Astrocyte (in vitro differentiated cells and primary cell): ENCODE measurements around the gene NFATC3. TPM values are rescaled to one million over a fixed set of nuclear protein-coding genes. Genes with fewer than 3 reads are reported as not detected.

Source experiments
- DNase-seq: peaks from one replicate; pipeline ENCODE4 v3.0.0-alpha.2; 2010; ENCODE audit warnings: low read depth
- FAIRE-seq: peaks from 2 replicates; lab custom pipeline; 2011; peaks lifted over from hg19 to GRCh38; lab: Jason Lieb, UNC
- H2AFZ ChIP-seq: 2 replicates; pipeline ENCODE4 v1.6.0; 2012; ENCODE audit warnings: low read depth, low read length, inconsistent platforms
- H3K27ac ChIP-seq: 2 replicates; pipeline ENCODE4 v1.5.1; 2011; ENCODE audit warnings: low read depth, low read length, inconsistent platforms
- H3K27me3 ChIP-seq: 2 replicates; pipeline ENCODE4 v1.6.0; 2011; ENCODE audit warnings: low read length, inconsistent platforms; ENCODE audit not compliant: insufficient read depth
- H3K36me3 ChIP-seq: 2 replicates; pipeline ENCODE4 v1.5.1; 2011; ENCODE audit warnings: low read length, inconsistent platforms; ENCODE audit not compliant: insufficient read depth
- H3K4me1 ChIP-seq: 2 replicates; pipeline ENCODE4 v1.5.1; 2011; ENCODE audit warnings: low read length, inconsistent platforms; ENCODE audit not compliant: insufficient read depth
- H3K4me2 ChIP-seq: 2 replicates; pipeline ENCODE4 v1.6.0; 2012; ENCODE audit warnings: low read length, inconsistent platforms
- H3K4me3 ChIP-seq: 2 replicates; pipeline ENCODE4 v1.5.1; 2011; ENCODE audit warnings: low read depth, mild to moderate bottlenecking, low read length, inconsistent platforms; ENCODE audit not compliant: insufficient read depth
- H3K79me2 ChIP-seq: 2 replicates; pipeline ENCODE4 v1.6.0; 2012; ENCODE audit warnings: mild to moderate bottlenecking, low read length, inconsistent platforms; ENCODE audit not compliant: insufficient read depth
- H3K9ac ChIP-seq: 2 replicates; pipeline ENCODE4 v1.6.0; 2012; ENCODE audit warnings: mild to moderate bottlenecking, low read length, inconsistent platforms
- H3K9me3 ChIP-seq: 2 replicates; pipeline ENCODE4 v1.5.1; 2012; ENCODE audit warnings: low read depth, mild to moderate bottlenecking, low read length, inconsistent platforms; ENCODE audit not compliant: insufficient read depth
- H4K20me1 ChIP-seq: 2 replicates; pipeline ENCODE4 v1.6.0; 2012; ENCODE audit warnings: low read length, inconsistent platforms; ENCODE audit not compliant: insufficient read depth
- H3K27ac Mint-ChIP-seq: one replicate; pipeline ENCODE4 v1.8.0; 2021; ENCODE audit warnings: mild to moderate bottlenecking, mixed read lengths; ENCODE audit not compliant: unreplicated experiment
- H3K27me3 Mint-ChIP-seq: one replicate; pipeline ENCODE4 v1.8.0; 2021; ENCODE audit warnings: low read depth, mixed read lengths; ENCODE audit not compliant: unreplicated experiment
- H3K36me3 Mint-ChIP-seq: one replicate; pipeline ENCODE4 v1.8.0; 2021; ENCODE audit warnings: low read depth, mixed read lengths; ENCODE audit not compliant: unreplicated experiment
- H3K4me1 Mint-ChIP-seq: one replicate; pipeline ENCODE4 v1.8.0; 2021; ENCODE audit warnings: low read depth, mixed read lengths; ENCODE audit not compliant: unreplicated experiment
- H3K4me3 Mint-ChIP-seq: one replicate; pipeline ENCODE4 v1.8.0; 2021; ENCODE audit warnings: mild to moderate bottlenecking, moderate library complexity, mixed read lengths; ENCODE audit not compliant: unreplicated experiment
- H3K9me3 Mint-ChIP-seq: one replicate; pipeline ENCODE4 v1.8.0; 2021; ENCODE audit warnings: mild to moderate bottlenecking, mixed read lengths; ENCODE audit not compliant: unreplicated experiment
- CTCF ChIP-seq: IDR thresholded peaks from 2 replicates; pipeline ENCODE4 v1.5.1; 2011; ENCODE audit warnings: low read depth, mild to moderate bottlenecking, inconsistent platforms, low read length, moderate library complexity; ENCODE audit not compliant: insufficient read depth
- EZH2 ChIP-seq: IDR thresholded peaks from 2 replicates; pipeline ENCODE4 v1.6.1; 2012; ENCODE audit warnings: mild to moderate bottlenecking, low read length, inconsistent platforms; ENCODE audit not compliant: insufficient read depth
- total RNA-seq: library from RNA; stranded (reverse); gene quantifications from 2 replicates; pipeline ENCODE4 v1.2.1, GENCODE V29; 2021

NFATC3 gene
- total RNA-seq, 1 donor from 2014 or later, result 34.0 TPM

- Histone ChIP-seq H3K79me2 (peaks cover 96% of the 10 kb centered on the region), H3K4me2 (no peak overlapping the region), H3K4me1 (peaks cover 13% of the 10 kb centered on the region), H3K9ac (no peak overlapping the region), H3K27ac (no peak overlapping the region), H3K36me3 (no peaks in the 10 kb centered on the region), H3K27me3 (no peaks in the 10 kb centered on the region), H4K20me1 (peaks cover 53% of the 10 kb centered on the region), H2AFZ (no peak overlapping the region), H3K9me3 (no peaks in the 10 kb centered on the region), H3K4me3 (no peak overlapping the region)
- Mint-ChIP-seq H3K27ac (no peak overlapping the region), H3K4me3 (no peak overlapping the region), H3K36me3 (peaks cover 2% of the 10 kb centered on the region), H3K9me3 (peaks cover 1% of the 10 kb centered on the region), H3K4me1 (peaks cover 35% of the 10 kb centered on the region), H3K27me3 (no peaks in the 10 kb centered on the region)
- peak; percentile 15 for DNase-seq
- FAIRE-seq, result peak; percentile 64
- TF ChIP-seq EZH2 (no peak), CTCF (peak; percentile 47)
Observed at GRCh38 chr16:68093816-68094613, 8.8 kb downstream of the NFATC3 start.

GRCh38 chr16:68094614-68094934 is 9.4 kb downstream of the NFATC3 start:
- H3K27me3 ChIP-seq, result no peaks in the 10 kb centered on the region
- Mint-ChIP-seq H3K9me3 (peaks cover 1% of the 10 kb centered on the region), H3K27ac (no peak overlapping the region), H3K27me3 (no peaks in the 10 kb centered on the region), H3K36me3 (peaks cover 2% of the 10 kb centered on the region), H3K4me3 (no peak overlapping the region), H3K4me1 (peaks cover 35% of the 10 kb centered on the region)
- no peak overlapping the region for H3K27ac ChIP-seq
- H3K4me1 ChIP-seq, result peaks cover 13% of the 10 kb centered on the region
- no peak overlapping the region for H2AFZ ChIP-seq
- DNase-seq (no peak), FAIRE-seq (no peak)
- no peak overlapping the region for H3K4me2 ChIP-seq
- H3K4me3 ChIP-seq, result no peak overlapping the region
- no peaks in the 10 kb centered on the region for H3K36me3 ChIP-seq
- no peaks in the 10 kb centered on the region for H3K9me3 ChIP-seq
- H3K9ac ChIP-seq, result no peak overlapping the region
- peaks cover 91% of the 10 kb centered on the region for H3K79me2 ChIP-seq
- peaks cover 52% of the 10 kb centered on the region for H4K20me1 ChIP-seq
- TF ChIP-seq CTCF, result no peak
- TF ChIP-seq EZH2, result no peak

- H4K20me1 ChIP-seq, result peaks cover 68% of the 10 kb centered on the region
- H3K4me1 Mint-ChIP-seq, result peaks cover 24% of the 10 kb centered on the region
Observed at GRCh38 chr16:68096491-68096890, 11.3 kb downstream of the NFATC3 start.

More at GRCh38 chr16:68096491-68096890, 11.3 kb downstream of the NFATC3 start:
- Histone ChIP-seq H3K9me3 (no peaks in the 10 kb centered on the region), H3K36me3 (no peaks in the 10 kb centered on the region), H3K9ac (no peak overlapping the region), H3K27ac (no peak overlapping the region), H3K4me1 (peaks cover 11% of the 10 kb centered on the region), H3K4me3 (no peak overlapping the region), H2AFZ (no peak overlapping the region), H3K4me2 (no peak overlapping the region), H3K27me3 (no peaks in the 10 kb centered on the region), H3K79me2 (peaks cover 88% of the 10 kb centered on the region)
- Mint-ChIP-seq H3K27me3 (no peaks in the 10 kb centered on the region), H3K27ac (no peak overlapping the region), H3K9me3 (peaks cover 1% of the 10 kb centered on the region), H3K36me3 (peaks cover 6% of the 10 kb centered on the region), H3K4me3 (no peak overlapping the region)
- no peak for DNase-seq
- no peak for TF ChIP-seq EZH2
- TF ChIP-seq CTCF, result no peak
- no peak for FAIRE-seq
